IPS DF 19.7 (cell line): Measurements from ENCODE around the gene NSUN7.

Experiments used
- DNase-seq: peaks from one replicate; pipeline ENCODE4 v3.0.0-alpha.2; 2013; ENCODE audit warnings: low read depth, low spot score

Gene NSUN7

GRCh38 chr4:40820101-40820500 is 70.3 kb downstream of the NSUN7 start:
- no peak for DNase-seq

GRCh38 chr4:40822420-40823166 is 72.8 kb downstream of the NSUN7 start:
- no peak for DNase-seq

DNA sequence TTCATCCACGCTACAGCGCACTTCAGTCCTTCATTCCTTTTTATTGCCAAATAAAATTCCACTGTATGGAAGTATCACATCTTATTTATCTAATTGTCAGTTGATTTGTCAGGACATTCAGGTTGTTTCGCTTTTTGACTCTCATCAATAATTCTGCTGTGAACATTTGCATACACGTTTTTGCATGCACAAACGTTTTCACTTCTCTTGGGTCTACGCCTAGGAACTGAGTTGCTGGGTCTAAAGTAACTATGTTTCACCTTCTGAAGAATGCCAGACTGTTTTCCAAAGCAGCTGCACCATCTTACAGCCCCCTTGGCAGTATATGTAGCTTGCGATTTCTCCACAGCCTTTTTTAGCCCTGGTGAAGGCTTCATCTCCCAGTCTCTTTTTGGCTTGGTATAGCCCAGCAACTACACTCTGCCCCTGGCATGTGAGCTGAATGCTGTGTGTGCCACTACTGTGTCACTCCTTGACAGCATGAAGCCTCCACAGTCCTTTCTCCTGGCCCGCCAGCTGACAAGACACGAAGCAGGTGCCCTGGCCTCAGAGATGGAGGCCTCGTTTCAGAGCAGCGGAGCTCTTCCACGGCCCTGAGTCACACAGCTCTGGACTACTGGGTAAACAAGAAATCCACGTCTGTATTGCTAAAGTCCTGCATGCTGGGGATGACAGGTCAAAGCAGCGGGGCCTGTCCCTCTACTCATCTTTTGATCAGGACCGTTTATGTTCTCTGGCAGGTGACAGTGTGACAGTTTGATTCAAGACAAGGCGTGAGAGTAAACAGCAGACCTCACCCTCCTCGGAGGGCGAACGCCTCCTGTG is 75.5 kb downstream of the NSUN7 start:
- no peak for DNase-seq

- no peak for DNase-seq
Observed at GRCh38 chr4:40826821-40827220, 77.1 kb downstream of the NSUN7 start.

GRCh38 chr4:40827758-40828157 is 78.0 kb downstream of the NSUN7 start:
- no peak for DNase-seq

GRCh38 chr4:40828661-40829060 is 78.9 kb downstream of the NSUN7 start:
- no peak for DNase-seq

- DNase-seq, result no peak
Observed at GRCh38 chr4:40829586-40829985, 79.8 kb downstream of the NSUN7 start.

DNA sequence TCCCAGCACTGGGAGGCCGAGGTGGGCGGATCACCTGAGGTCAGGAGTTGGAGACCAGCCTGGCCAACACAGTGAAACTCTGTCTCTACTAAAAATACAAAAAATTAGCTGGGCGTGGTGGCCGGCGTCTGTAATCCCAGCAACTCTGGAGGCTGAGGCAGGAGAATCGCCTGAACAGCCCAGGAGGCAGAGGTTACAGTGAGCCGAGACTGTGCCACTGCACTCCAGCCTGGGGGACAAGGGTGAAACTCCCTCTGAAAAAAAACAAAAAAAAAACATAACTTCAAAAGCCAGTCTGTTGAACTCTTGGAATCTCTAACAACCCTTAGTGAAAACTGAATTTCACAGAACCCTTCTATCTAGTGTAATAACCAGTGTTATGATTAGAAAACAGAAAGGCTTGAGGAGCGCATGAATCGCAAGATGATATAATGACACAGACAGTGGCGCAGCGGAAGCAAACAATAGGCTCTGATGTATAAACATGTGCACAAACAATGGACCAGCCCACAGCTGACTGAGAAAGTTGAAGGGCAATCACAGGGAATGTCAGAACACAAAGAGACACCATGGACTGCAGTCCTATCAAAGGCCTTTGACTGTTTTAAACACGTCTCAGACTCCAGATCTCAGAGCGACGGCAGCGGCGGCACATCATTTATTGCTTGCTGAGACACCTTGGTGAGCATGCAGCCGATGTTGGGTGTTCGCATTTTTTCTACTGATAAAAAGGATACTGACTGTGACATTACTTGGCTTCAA is 81.6 kb downstream of the NSUN7 start:
- no peak for DNase-seq

GRCh38 chr4:40832175-40832574 is 82.4 kb downstream of the NSUN7 start:
- no peak for DNase-seq

DNA sequence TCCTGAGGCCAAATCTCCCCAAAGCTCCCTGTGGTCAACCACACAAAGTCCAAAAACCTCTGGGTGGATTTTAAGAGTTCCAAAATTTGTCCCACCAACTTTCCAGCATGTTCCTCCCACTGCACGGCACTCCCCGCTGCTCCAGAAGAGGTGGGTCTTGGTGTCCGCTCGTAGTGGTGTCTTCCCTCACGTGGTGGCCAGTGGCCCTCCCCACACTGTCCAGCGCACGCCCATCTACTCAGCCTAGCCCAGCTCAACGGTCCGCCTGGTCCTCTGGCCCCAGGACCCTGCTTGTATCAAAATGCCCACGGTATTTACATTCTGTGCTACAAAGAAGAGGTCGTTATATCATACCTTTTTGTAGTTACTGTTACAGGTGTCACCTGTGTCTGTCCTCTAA is 83.5 kb downstream of the NSUN7 start:
- DNase-seq, result no peak

DNA sequence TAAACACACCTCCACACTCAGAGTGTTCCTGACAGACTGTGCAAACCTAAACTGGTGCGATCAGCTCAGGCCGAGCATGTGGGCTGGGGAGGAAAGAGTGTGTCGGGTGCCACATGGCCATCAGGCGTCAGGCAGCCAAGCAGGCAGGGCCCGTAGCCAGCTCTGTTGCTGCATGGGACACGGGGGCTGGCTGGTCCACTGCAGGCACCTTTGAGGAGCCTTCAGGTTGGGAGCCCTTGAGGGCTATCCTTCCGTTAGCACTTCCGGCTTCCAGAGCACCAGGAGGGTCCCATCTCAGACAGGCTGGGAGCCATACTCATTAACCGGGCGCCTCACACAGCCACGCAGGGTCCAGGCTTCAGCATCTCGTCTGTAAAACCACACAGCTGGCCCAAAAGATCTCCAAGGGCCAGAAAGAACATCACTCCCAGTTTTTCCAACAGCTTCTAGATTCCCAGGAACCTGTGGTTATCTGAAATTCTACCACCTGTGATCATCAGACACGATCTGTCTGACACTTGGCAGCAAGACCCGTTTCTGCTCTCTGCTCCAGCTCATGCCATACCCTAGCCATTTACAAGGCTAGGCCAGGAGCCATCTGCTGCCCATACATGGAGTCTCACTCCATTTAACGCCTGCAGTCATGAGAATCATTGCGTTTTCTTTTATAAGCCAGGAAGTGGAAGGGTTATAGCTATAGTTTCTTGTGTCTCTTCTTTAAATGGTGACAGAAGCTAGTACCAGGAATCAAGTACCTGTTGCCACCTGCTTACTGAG is 87.5 kb downstream of the NSUN7 start:
- DNase-seq, result no peak

DNA sequence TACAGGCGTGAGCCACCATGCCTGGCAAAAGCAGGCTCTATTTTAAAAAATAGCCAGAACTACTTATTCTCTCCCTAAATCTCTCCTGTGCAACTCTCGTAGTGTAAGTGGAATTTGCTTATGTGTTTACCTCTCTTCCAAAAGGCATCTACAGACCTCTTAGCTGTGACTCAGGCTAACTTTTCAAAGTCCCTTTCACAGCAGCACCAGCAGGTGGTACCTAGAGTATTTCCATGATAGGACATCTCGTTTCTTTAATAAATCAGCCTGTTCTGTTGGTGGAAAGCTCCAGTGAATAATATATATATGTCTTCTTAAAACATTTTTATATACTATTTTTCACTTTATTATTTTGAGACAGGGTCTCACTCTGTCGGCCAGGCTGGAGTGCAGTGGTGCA is 89.0 kb downstream of the NSUN7 start:
- no peak for DNase-seq

DNA sequence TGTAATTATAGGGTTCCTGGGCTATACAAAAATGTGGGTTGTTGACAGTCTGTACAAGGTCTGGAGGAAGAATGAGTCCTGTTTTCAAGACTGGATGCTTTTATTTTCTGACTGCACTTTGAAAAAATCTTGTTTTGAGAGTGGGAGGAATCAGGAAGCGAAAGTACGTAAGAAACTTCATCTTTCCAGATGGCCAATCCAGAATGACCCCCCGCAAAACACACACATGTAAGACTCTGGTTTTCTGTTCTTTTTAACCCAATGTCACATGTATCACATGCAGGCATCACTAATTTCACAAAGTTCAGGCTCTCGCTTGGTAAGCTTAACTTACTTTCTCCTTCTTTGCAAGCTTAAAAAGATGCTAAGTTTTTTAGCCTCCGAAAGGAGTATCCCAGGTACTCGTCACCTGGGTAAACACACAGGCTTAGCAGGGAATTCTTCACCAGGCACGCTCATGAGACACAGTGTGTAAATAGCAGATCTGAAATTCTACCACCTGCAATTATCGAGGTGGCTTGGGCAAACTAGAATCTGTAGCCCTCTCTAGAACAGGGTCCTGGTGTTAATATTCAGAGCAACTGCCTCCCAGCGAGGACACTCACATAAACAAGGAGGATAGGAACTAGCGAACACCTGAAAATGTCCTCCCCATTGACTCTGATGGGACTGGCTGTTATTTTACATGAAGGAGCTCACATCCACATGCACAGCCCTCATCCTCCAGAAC is 90.7 kb downstream of the NSUN7 start:
- DNase-seq, result no peak

DNA sequence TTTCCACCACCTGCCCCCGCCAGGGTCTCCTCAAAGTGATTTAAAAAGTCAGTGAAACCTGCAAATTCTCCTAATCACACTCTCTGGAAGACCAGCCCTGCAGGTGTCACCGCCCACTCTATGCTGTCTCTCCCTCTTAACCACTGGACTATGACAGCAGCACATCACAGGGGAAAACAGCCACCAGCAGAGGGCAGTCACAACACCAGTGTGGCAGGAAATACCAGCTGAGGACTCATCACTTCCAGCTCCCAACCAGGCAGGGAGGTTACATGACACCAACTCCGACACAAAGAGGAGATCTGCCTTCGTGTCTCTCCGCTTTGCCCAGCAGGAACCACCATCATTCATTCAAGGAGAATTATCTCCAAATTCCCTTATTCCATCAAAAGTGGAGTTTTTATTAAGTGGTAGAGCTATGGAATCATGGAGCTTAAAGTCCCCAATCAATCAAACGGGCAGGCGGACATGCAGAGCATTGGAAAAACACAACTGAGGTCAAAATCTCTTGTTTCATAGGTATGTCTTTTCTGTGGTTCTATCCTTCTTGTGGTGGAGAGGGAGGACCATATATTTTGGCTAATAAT is 91.3 kb downstream of the NSUN7 start:
- DNase-seq, result peak; percentile 93

DNA sequence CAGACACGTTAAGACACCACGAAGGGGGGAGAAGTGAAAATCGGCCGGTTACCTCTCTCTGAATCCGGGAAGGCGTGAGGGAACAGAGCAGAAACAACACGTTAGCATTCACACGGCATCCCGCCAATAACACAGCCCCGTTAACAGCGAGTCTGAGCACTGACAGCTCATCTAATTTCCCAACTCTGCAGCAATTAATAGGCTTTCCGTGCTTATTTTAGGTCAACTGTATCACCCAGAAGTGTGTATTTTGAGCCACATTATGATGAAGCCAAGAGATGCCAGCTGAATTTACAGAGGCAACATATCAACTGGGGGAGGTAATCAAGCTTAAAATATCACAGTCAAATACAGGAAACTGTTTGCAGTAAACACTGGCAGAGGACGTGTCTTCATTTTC is 92.6 kb downstream of the NSUN7 start:
- DNase-seq, result no peak

GRCh38 chr4:40842725-40843423 is 93.1 kb downstream of the NSUN7 start:
- DNase-seq, result no peak

DNA sequence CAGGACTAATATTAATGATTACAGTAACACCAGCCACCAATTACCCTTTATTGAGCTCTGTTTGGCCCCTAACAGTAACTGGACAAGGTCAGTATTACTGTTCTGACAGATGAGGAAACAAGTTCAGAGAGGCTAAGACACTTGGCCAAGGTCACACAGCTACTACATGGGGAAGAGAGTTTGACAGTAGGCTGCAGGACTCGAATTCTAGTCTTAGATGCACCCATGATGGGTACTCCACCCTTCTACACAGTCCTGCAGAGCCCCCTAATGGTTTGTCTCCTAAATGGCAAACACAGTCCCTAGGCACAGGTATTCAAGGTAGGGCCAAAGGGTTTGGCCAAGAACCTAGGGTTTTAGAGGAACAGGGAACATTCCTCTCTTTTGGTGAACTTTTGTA is 93.9 kb downstream of the NSUN7 start:
- no peak for DNase-seq

- no peak for DNase-seq
Observed at GRCh38 chr4:40844261-40844660, 94.5 kb downstream of the NSUN7 start.

- DNase-seq, result no peak
Observed at GRCh38 chr4:40845154-40845835, 95.5 kb downstream of the NSUN7 start.
